ENCODE data around the gene GPR65. TPM values are rescaled to one million over a fixed set of nuclear protein-coding genes. Genes with fewer than 3 reads are reported as not detected.

The GPR65 gene
- total and polyA plus RNA-seq, 2 donors (not counting 1 experiment from before 2014, with no cell fraction given), result 8.7 to 13.4 TPM

DNA sequence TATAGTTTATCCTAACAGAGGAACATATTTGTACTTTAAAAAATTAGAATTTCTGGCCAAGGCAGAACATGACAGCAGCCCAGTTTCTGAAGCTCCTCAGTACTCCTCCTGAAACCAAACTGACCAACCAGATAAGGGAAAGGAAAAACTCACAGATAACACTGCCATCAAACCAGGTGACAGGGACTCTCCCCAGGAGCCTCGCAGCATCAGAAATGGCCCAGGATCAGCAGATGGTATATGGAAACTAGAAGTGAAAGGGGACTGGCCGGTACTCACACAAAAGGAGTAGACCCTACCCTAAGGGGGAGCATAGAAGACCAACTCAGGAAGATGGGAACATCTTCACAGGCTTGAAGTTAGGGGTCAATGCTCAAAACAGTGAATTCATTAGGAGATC is 33.9 kb upstream of the GPR65 start:
- H3K9me3 Mint-ChIP-seq (ENCODE audit: insufficient read depth), result no peaks in the 10 kb centered on the region
- no peak overlapping the region for H3K4me3 Mint-ChIP-seq
- ChIA-PET CTCF (interaction anchor here (1.5 kb wide), 1 partner anchor 45 kb away, joined by 3 read pairs; no protein-coding TSS in a partner anchor), POLR2A (interaction anchor here (0.7 kb wide), 1 partner anchor 32 kb away, joined by 6 read pairs; no protein-coding TSS in a partner anchor)
- no peaks in the 10 kb centered on the region for H3K27me3 Mint-ChIP-seq
- no peaks in the 10 kb centered on the region for H3K27me3 ChIP-seq (replicated peaks in 1 of 4; ENCODE audit: control extremely low read depth in 1 of 4, control insufficient read depth in 3 of 4, insufficient read depth in 4 of 4, low read length in 3 of 4)
- H4K20me1 ChIP-seq (ENCODE audit: control insufficient read depth, insufficient read depth, low read length, poor library complexity, severe bottlenecking), result no peaks in the 10 kb centered on the region
- H3K4me1 ChIP-seq (ENCODE audit: control insufficient read depth in 2 of 2, insufficient read depth in 2 of 2, low read length in 2 of 2), result no peaks in the 10 kb centered on the region
- H3K4me1 Mint-ChIP-seq, result no peaks in the 10 kb centered on the region
- no peaks in the 10 kb centered on the region for H3K79me2 ChIP-seq (ENCODE audit: control insufficient read depth, insufficient read depth, low read length)
- DNase-seq (no peak), ATAC-seq (ENCODE audit: low read depth) (no peak)
- H2AFZ ChIP-seq (ENCODE audit: insufficient read depth, low read depth, low read length, poor library complexity, severe bottlenecking), result no peak overlapping the region
- no peak overlapping the region for H3K9ac ChIP-seq (ENCODE audit: low read length)
- no peak overlapping the region for H3K27ac Mint-ChIP-seq
- H3K36me3 ChIP-seq (replicated peaks in 1 of 2; ENCODE audit: control extremely low read depth in 1 of 2, control insufficient read depth in 1 of 2, extremely low read depth in 1 of 2, insufficient read depth in 2 of 2, low read length in 1 of 2), result no peaks in the 10 kb centered on the region
- H3K9me3 ChIP-seq (ENCODE audit: control extremely low read depth in 1 of 3, control insufficient read depth in 2 of 3, insufficient read depth in 1 of 3, low read length in 2 of 3), result no peaks in the 10 kb centered on the region
- no peak overlapping the region for H3K4me2 ChIP-seq (replicated peaks; ENCODE audit: low read depth, low read length, poor library complexity, severe bottlenecking)
- no peak for TF ChIP-seq EZH2 (IDR thresholded peaks at IDR 0.05; ENCODE audit: borderline replicate concordance, insufficient read depth, low read depth, low read length, poor library complexity, severe bottlenecking)
- no peak overlapping the region for H3K4me3 ChIP-seq (ENCODE audit: control extremely low read depth in 1 of 5, extremely low read depth in 1 of 5, insufficient read depth in 1 of 5, low read depth in 2 of 5, low read length in 4 of 5)
- intact Hi-C loops (cut with micrococcal nuclease), result no loop called here
- WGBS (ENCODE audit: insufficient coverage), result no CpG with 5 or more reads among the region's 2 CpGs
- no peak overlapping the region for H3K27ac ChIP-seq (ENCODE audit: low read length in 2 of 2)

DNA sequence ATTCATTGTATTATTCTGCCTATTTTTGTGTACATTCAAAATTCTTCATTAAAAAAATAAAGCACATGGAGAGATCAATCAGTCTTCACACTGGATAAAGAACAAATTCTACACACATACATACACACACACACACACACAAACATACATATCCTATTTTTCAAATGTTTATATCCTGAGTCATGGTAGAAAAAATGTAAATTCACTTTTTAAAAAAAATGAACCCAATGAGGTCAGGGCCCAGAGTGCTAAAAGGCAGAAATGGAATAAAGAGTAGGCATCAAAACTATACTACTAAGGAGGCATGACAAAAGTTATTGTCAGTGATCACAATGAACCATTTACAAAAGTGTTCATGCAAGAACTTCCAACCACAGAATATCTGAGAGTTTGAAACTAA is 29.3 kb upstream of the GPR65 start:
- H3K27ac ChIP-seq (ENCODE audit: low read length in 2 of 2), result no peak overlapping the region
- H3K9me3 ChIP-seq (ENCODE audit: control extremely low read depth in 1 of 3, control insufficient read depth in 2 of 3, insufficient read depth in 1 of 3, low read length in 2 of 3), result no peaks in the 10 kb centered on the region
- no peaks in the 10 kb centered on the region for H3K79me2 ChIP-seq (ENCODE audit: control insufficient read depth, insufficient read depth, low read length)
- H3K4me2 ChIP-seq (replicated peaks; ENCODE audit: low read depth, low read length, poor library complexity, severe bottlenecking), result no peak overlapping the region
- H3K4me3 ChIP-seq (ENCODE audit: control extremely low read depth in 1 of 5, extremely low read depth in 1 of 5, insufficient read depth in 1 of 5, low read depth in 2 of 5, low read length in 4 of 5), result no peak overlapping the region
- no peak overlapping the region for H3K9ac ChIP-seq (ENCODE audit: low read length)
- H3K27me3 Mint-ChIP-seq, result no peaks in the 10 kb centered on the region
- intact Hi-C loops (cut with micrococcal nuclease), result no loop called here
- POLR2A ChIA-PET, result no interaction called here
- TF ChIP-seq, protein P1, sequence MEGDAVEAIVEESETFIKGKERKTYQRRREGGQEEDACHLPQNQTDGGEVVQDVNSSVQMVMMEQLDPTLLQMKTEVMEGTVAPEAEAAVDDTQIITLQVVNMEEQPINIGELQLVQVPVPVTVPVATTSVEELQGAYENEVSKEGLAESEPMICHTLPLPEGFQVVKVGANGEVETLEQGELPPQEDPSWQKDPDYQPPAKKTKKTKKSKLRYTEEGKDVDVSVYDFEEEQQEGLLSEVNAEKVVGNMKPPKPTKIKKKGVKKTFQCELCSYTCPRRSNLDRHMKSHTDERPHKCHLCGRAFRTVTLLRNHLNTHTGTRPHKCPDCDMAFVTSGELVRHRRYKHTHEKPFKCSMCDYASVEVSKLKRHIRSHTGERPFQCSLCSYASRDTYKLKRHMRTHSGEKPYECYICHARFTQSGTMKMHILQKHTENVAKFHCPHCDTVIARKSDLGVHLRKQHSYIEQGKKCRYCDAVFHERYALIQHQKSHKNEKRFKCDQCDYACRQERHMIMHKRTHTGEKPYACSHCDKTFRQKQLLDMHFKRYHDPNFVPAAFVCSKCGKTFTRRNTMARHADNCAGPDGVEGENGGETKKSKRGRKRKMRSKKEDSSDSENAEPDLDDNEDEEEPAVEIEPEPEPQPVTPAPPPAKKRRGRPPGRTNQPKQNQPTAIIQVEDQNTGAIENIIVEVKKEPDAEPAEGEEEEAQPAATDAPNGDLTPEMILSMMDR (IDR thresholded peaks at IDR 0.05), result no peak
- TF ChIP-seq EZH2 (IDR thresholded peaks at IDR 0.05; ENCODE audit: borderline replicate concordance, insufficient read depth, low read depth, low read length, poor library complexity, severe bottlenecking), result no peak
- no peaks in the 10 kb centered on the region for H3K4me1 Mint-ChIP-seq
- H3K4me3 Mint-ChIP-seq, result no peak overlapping the region
- H3K27ac Mint-ChIP-seq, result no peak overlapping the region
- CTCF ChIA-PET, result interaction anchor here (1.1 kb wide), 1 partner anchor 30 kb away, joined by 3 read pairs; no protein-coding TSS in a partner anchor
- no peaks in the 10 kb centered on the region for H3K9me3 Mint-ChIP-seq (ENCODE audit: insufficient read depth)
- no peak overlapping the region for H2AFZ ChIP-seq (ENCODE audit: insufficient read depth, low read depth, low read length, poor library complexity, severe bottlenecking)
- H4K20me1 ChIP-seq (ENCODE audit: control insufficient read depth, insufficient read depth, low read length, poor library complexity, severe bottlenecking), result no peaks in the 10 kb centered on the region
- no peaks in the 10 kb centered on the region for H3K4me1 ChIP-seq (ENCODE audit: control insufficient read depth in 2 of 2, insufficient read depth in 2 of 2, low read length in 2 of 2)
- no peaks in the 10 kb centered on the region for H3K36me3 ChIP-seq (replicated peaks in 1 of 2; ENCODE audit: control extremely low read depth in 1 of 2, control insufficient read depth in 1 of 2, extremely low read depth in 1 of 2, insufficient read depth in 2 of 2, low read length in 1 of 2)
- ATAC-seq (ENCODE audit: low read depth), result no peak
- H3K27me3 ChIP-seq (replicated peaks in 1 of 4; ENCODE audit: control extremely low read depth in 1 of 4, control insufficient read depth in 3 of 4, insufficient read depth in 4 of 4, low read length in 3 of 4), result no peaks in the 10 kb centered on the region
- no peak for DNase-seq

All from B cell (primary cell).